Skeletal muscle cell (primary cell): ENCODE results near the gene AASDH.
"Not testable (repeated sequence)": the region's sequence is repeated elsewhere in the genome, so short reads cannot be mapped to it uniquely, and the experiment has no call there.

Source experiments
- DNase-seq: peaks from one replicate; pipeline ENCODE4 v3.0.0-alpha.2; 2010; ENCODE audit warnings: low read depth
- H3K4me3 ChIP-seq: 2 replicates; pipeline ENCODE4 v1.5.1; 2011; ENCODE audit warnings: low read depth, mild to moderate bottlenecking, control low read depth, low read length, moderate library complexity

AASDH gene

DNA sequence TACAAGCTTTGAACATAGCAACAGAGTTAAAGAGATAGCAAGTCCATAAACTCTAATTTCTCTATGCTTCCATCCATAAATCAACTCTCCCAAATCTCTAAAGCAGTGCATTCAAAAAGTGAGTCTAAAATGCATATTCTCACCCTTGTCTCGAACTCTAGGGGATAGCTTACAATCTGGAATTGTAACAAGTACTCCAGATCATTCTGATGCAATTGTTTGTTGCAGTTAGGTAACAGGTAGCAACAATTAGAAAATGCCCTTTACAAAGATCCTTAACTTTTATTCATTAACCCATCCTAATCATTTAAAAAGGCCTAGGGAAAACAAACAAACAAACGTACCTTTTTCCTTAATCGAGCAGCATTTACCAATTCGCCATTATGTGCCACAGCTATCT, 18.9 kb upstream of the AASDH start:
- DNase-seq, result no peak
- H3K4me3 ChIP-seq, result no peak overlapping the region

DNA sequence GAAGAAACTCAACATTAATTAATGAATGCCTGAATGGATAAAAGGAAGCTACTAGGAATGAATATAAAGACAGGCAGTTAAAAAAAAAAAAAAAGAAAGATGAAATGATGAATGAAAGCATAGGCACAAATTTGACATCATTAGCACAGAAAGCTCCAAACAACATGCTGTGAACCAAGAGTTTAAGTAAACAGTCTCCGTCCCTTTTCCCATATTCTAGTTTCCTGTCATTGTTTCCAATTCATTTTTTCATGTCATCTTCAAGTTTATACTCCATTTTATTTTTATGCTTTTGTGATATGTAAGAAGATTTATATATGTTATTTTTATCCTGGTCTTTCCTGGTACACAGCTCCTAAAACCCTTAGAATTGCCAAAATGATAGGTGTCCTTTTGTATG, 17.7 kb upstream of the AASDH start:
- DNase-seq, result no peak

DNA sequence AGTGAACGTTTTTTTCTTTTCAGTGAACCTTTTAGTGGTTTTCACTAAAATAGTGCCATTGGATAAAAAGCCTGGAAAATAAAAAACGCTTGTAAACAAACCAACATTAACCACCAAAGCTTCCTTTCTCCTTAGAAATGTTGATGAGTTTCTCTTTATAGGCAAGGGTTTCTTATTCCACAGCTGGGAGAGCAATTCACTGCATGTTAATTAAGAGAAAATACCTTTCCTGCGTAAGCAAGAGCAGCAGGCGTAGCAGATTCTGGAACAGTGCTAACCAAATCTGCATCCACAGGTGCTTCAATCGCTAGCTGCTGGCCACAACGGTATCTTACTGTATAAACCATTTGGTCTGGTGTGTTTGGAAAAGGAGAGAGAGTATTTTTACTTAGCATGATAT, 13.3 kb upstream of the AASDH start:
- no peak for DNase-seq
- H3K4me3 ChIP-seq, result no peak overlapping the region

More for the DNA sequence above, 17.7 kb upstream of the AASDH start:
- no peak overlapping the region for H3K4me3 ChIP-seq

GRCh38 chr4:56391270-56391669, 4.0 kb upstream of the AASDH start:
- no peak overlapping the region for H3K4me3 ChIP-seq

DNA sequence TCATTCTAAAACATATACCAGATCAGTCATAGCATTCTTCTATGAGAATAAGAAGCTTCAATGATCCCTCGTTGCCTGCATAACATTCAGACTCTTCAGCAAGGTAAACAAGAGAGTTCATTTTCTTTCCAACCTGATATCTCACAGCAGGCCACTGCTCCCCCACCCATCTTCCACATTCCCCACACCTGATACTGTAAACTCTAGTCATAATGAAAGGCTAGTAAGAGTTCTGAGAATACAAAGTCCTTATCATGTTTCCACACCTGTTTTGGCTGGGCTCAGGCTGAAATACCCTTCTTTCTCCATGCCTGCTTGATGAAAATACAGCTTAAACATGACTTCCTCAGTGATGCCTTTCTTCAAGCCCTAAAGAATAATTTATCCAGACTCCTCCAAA, 2.3 kb upstream of the AASDH start:
- DNase-seq, result no peak
- H3K4me3 ChIP-seq, result no peak overlapping the region

More at GRCh38 chr4:56391270-56391669, 4.0 kb upstream of the AASDH start:
- DNase-seq, result no peak

DNA sequence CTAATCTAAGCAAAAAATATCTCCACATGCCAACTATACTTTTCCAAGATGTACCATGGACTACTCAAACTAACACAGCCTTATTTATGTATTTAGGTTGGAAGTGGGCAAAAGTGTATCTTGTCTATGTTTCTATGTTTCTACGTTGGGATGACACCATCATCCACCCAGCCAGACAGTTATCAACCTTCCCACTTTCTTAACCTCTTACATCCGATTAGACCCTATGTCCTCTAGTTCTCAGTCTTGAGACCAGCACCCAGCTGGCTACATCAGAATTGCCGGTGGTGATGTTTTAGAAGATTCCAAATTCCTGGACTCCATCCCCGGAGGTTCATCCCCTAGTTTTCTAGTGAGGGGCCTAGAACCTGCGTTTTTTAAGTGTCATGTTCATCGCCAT, 1.0 kb upstream of the AASDH start:
- no peak for DNase-seq

GRCh38 chr4:56386091-56386490, 1.2 kb downstream of the AASDH start:
- DNase-seq, result no peak
- H3K4me3 ChIP-seq, result peak overlapping the region; percentile 30

More for the DNA sequence above, 1.0 kb upstream of the AASDH start:
- H3K4me3 ChIP-seq, result peak overlapping the region; percentile 62

DNA sequence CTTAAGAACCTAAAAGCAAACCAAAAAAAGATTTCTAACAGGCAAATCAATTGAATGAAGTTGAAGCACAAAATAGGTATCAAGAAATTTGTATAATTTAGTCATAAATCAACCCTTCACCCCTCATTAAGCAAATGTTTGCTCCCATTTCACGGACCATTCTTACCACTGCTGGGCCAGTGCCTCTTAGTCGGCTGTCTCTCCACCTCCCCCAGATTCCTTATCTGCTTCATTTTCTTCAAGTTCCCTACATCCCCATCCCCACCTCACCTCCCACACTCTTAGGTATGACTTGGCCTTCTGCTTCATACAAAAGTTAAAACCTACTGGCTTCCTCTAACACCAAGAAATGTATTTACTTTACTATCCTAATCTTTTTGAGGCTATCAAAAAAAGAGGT, 11.8 kb downstream of the AASDH start:
- H3K4me3 ChIP-seq, result no peak overlapping the region

GRCh38 chr4:56374956-56375355, 12.3 kb downstream of the AASDH start:
- H3K4me3 ChIP-seq, result no peak overlapping the region
- no peak for DNase-seq

More for the DNA sequence above, 11.8 kb downstream of the AASDH start:
- no peak for DNase-seq

- no peak for DNase-seq
- H3K4me3 ChIP-seq, result no peak overlapping the region
These were observed 14.5 kb downstream of the AASDH start for GRCh38 chr4:56372774-56373173.

DNA sequence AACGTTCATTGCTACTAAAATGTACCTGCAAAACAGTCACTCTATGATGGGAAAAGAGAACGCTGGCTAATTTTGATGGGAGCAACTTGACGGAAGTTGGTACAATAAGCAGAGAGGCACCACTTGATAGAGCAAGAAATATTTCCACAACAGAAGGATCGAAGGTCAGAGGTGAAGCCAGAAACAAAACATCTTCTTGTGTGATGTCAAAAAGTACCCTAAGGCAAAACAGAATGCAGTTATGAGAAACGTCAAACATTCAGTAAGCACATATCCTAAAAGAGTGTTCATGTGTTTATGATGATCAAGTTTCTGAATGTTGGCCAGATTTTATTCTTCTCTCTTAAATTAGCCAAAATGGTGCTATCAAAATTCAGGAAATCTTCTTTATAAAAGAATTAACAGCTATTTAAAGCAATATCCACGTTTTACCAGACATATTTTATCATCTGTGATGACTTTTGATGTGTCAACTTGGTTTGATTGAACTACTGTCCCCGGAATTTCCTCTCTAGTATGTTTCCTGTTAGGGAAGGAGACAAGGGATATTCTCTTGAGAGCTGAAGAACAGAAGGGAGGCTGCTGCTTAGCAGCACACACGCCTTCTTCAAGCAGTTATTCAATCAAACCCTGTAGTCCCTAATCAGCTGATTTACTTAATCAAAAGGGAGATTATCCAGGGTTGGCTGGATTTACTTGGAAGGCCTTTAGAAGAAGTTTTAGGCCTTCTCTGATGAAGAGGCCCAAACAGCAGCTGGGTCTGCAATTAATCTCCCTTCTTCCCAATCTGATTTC, 15.7 kb downstream of the AASDH start:
- H3K4me3 ChIP-seq, result no peak overlapping the region
- DNase-seq, result no peak

DNA sequence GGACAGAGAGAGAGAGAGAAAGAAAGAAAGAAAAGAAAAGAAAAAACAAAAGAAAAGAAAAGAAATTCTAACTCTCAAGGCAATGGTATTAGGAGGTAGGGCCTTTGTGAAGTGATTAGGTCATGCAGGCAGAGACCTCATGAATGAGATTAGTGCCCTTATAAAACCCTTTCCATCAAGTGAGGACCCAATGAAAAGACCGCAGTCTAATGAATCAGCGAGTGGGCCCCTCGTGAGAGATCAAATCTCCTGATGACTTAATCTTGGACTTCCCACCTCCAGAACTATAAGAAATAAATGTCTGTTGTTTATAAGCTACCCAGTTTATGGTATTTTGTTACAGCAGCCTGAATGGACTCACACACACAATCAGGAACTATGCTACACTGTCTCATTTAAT, 16.9 kb downstream of the AASDH start:
- H3K4me3 ChIP-seq, result no peak overlapping the region
- DNase-seq, result no peak

- not testable (repeated sequence) for DNase-seq
These were observed 24.3 kb downstream of the AASDH start for GRCh38 chr4:56362981-56363380.

DNA sequence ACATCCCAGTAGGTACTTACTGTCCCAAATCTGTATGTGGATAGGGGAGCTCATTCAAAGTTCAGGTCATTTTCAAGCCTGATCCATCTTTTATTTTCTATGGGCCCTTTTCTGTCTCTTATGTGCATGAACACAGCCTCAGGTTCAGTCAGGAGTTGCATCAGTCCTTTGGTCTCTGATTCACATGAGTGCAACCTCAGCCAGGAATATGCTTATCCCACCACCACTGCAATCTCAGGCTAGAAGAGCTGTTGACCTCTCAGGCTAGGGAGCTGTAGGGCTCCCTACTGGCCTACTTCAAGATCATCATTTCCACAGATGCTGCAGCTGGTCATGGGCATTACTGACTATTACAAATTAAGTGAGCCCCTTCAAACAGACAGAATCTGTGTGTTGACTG, 27.2 kb downstream of the AASDH start:
- H3K4me3 ChIP-seq, result no peak overlapping the region
- peak; percentile 20 for DNase-seq

More at GRCh38 chr4:56362981-56363380, 24.3 kb downstream of the AASDH start:
- not testable (repeated sequence) for H3K4me3 ChIP-seq

GRCh38 chr4:56356650-56357049, 30.6 kb downstream of the AASDH start:
- DNase-seq, result no peak

DNA sequence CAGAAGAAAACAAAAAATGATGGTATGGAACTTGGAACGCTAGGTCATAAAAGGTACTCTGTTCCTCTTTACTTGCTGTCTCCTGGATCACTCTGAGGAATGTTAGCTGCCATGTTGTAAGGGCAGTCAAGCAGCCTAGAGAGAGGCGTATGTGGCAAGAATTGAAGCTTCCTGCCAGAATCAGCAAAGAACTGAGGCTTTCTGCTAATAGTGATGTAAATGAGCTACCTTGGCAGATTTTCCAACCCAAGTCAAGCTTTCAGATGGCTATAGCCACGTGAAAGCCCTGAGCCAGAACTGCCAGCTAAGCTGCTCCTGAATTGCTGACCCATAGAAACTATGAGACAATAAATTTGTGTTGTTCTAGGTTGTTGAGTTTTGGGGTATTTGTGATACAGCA, 38.7 kb downstream of the AASDH start:
- no peak overlapping the region for H3K4me3 ChIP-seq
- no peak for DNase-seq

More at GRCh38 chr4:56356650-56357049, 30.6 kb downstream of the AASDH start:
- no peak overlapping the region for H3K4me3 ChIP-seq

GRCh38 chr4:56345458-56345857, 41.8 kb downstream of the AASDH start:
- DNase-seq, result no peak
- H3K4me3 ChIP-seq, result no peak overlapping the region

DNA sequence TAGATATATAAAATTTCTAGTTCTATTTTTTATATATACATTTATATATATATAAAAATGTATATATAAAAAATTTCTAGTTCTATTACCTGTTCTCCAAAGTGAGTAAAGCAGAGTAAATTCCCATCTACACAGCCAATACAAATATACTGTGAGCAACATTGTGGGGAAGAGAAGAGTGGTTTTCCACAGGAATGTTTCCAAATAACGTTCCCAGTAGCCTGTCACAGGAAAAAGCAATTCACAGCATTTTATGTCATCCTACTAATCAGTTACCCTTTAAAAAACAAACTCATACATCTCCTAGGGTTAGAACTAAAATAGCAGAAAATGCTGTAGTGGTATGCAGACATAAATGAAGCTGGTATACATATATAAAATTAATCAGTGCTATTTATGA, 44.5 kb downstream of the AASDH start:
- no peak for DNase-seq
- H3K4me3 ChIP-seq, result no peak overlapping the region

- no peak overlapping the region for H3K4me3 ChIP-seq
- DNase-seq, result no peak
These were observed 56.6 kb downstream of the AASDH start for GRCh38 chr4:56330691-56331090.

GRCh38 chr4:56326363-56326762, 60.9 kb downstream of the AASDH start:
- H3K4me3 ChIP-seq, result no peak overlapping the region
- no peak for DNase-seq

- DNase-seq, result no peak
- no peak overlapping the region for H3K4me3 ChIP-seq
These were observed 63.2 kb downstream of the AASDH start for GRCh38 chr4:56324011-56324610.
